HG03025 (cell line): ENCODE measurements around the gene CHAC1.
"Not testable (repeated sequence)": the region's sequence is repeated elsewhere in the genome, so short reads cannot be mapped to it uniquely, and the experiment has no call there.

Experiments used
- ATAC-seq: cut with Tn5 transposase; IDR thresholded peaks from one replicate; pipeline ENCODE4 v1.9.1; 2021; ENCODE audit warnings: mild to moderate bottlenecking, moderate library complexity; ENCODE audit not compliant: unreplicated experiment, low FRiP score

Gene CHAC1

DNA sequence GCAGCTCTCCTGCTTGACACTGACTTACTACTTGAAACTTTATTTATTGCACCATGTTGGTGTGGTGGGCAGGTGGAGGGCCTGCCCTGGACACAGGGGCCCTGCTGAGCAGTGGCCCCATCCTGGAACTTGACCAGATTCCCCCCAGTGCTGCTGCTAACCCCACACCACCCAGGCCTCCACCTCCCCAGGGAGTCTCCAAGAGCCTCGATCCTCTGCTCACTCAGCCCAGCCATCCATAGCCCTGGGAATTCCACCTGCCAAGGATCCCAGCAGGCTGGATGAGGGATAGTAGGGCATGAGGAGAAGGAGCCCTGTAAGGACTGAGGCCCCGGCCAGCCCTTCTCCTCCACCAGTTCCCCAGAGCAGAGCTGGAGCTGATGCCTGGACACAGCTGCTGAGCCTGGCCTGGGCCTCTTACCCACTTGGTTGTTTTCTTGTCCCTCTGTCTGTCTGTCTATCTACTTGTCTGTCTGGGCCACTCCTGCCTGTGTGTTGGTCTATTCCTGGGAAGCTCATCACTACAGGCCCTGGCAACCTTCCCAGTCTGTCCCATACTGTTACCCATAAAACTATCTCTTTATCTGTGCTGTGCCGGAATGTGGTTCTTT lies 2.8 kb downstream of the CHAC1 start:
- ATAC-seq, result no peak

DNA sequence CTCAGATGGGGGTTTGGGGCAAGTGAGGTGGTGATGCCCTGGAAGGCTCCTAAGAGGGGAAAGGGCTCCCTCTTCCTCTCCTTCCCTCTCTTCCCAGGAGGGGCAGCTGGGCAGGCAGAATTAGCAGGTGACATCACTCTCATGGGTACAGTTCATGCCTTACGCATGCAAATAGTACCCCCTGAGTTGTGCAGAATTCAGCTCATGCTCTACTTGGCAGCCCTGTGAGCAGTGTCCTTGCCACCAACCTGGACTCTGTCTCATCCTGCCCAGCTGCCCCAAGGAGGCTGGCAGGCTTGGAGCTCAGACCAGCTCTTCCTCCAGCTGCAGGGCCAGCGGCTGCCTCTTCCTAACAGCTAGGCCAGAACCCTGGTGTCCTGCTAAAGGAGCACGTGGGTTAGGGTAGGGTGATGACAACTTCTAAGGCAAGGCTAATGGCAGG lies 3.3 kb downstream of the CHAC1 start:
- ATAC-seq, result no peak

DNA sequence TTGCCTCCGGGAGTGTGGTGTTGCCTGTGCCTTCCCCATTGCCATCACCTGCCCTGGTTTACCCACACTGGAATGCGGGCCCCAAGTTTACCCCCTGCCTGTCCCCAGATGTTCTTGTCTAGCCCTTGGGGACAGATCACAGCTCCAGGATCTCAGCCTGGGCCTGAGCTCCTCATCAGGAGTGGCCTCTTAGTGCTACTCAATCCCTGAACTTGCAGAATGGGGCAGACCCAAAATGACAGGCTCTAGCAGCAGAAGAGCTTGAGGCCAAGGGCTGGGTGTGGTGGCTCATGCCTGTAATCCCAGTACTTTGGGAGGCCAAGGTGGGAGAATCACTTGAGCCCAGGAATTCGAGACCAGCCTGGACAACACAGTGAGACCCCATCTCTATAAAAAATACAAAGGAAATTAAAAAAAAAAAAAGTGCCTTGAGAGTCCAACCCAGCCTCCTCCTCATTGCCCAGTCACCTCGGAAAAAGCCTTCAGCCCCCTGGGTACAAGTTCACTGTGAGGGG lies 3.8 kb downstream of the CHAC1 start:
- ATAC-seq, result no peak

DNA sequence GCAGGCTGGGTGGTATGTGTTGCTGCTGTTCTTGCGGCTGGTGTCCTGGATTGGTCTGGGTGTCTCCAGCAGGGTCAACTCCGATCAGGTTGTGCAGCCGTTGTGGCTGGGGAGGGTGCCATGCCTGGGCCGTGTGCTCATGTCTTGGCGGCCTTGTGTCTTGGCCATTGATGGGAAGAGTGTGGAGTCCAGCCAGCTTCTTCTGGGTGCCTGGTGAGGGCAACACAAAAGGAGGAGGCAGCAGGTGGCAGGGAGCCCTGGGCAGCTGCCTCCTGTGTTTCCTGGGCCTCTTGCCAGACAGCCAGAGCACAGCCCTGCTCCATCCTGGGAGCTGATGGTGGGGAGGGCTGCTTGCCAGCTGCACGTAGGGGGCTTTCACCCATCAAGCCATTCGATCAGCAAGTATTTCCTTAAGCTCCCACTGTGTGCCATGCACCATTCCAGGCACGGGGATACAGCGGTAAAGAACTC lies 4.3 kb downstream of the CHAC1 start:
- no peak for ATAC-seq

DNA sequence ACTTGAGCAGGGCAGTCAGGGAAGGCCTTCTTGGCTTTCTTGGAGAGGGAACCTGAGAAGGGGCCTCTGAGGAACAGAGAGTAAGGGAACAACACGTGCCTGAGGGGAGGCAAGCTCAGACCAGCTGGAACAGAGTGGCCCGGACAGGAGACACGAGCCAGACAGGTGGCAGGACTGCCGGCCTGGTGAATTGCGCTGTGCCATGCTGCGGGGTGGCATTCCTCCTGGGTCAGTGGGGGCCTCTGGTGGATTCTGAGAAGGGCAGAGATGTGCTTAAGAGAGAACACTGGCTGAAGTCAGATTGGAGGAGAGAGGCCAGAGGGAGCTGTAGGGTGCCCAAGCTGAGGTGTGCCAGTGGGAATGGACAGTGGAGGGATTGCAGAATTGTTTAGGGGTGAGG lies 4.9 kb downstream of the CHAC1 start:
- no peak for ATAC-seq

DNA sequence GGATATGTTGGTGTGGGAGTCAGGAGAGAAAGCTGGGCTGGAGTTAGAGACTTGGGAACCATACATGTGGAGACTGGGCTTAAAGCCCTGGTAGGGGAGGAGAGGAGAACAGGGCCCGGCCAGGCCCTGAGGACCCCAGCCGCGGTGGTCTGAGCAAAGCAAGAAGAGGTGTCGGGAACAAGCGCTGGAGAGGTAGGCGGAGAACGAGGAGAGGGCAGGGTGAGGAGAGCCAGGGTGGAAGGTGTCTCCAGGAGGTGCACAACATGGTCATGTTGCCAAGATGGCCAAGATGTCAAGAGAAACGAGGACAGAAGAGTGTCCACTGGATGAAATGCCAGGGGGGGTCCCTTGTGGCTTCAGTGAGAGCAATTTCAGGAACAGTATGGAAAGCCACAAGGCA lies 5.5 kb downstream of the CHAC1 start:
- ATAC-seq, result no peak

DNA sequence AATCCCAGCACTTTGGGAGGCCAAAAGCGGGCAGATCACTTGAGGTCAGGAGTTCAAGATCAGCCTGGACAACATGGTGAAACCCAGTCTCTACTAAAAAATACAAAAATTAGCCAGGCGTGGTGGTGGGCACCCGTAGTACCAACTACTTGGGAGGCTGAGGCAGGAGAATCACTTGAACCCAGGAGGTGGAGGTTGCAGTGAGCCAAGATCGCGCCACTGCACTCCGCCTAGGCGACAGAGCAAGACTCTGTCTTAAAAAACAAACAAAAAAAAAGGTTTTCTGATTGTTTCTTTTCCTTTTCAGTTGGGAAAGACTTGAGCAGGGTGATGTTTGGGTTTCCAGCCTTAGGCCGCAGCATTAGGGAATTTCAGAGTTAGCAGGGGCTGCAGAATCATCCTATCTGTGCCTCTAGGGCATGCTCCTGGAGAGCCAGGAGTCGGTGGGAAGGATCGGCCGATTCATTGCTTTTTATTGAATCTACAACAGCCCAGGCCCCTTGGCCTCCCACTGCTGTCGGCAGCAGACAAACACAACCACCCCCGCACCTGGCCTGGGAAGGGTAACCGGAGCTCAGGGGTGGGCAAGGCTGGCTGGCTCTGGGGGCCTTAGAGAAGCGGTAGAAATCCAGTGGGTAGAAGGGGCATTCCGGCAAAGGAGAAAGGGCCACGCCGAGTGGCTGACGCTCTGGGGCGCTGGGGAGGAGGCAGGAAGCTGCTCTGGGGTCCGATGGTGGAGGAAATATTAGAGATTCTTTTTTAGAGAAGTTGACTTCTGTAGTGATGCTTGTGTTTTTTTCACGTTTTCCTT lies 6.3 kb downstream of the CHAC1 start:
- no peak for ATAC-seq

DNA sequence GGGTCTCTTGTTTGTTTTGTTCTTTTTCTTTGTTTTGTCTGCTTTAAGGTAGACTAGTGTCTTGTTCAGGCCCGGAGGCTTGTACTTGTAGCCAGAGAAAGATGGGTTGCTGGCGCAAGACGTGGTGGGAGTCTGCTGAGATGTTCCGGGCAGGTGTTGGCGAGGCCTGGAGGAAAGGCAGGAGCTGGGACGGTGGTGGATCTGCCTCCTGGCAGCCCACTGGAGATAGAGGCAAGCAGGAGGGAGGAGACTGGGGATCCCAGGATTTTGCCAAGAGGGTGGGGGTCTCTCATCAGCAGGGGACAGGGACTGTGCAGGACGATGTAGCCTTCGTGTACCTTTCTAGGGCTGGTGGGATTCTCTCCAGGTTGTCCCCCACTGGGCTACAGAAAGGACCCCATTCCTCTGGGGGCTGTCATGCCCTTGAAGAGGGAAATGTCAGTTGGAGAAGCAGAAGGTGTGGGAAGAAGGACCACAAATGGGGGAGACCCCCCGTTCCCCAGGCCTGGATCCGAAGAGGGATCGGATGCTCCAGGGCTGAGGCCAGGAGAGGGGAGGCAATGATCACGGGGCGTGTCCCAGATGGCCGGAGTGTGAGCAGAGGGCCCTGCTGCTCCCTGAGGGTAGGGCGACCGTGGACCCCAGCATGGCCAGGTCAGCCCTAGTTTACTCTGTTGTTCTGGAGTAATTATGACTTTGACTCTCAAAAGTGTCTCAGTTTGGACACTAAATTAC lies 7.0 kb downstream of the CHAC1 start:
- ATAC-seq, result no peak

DNA sequence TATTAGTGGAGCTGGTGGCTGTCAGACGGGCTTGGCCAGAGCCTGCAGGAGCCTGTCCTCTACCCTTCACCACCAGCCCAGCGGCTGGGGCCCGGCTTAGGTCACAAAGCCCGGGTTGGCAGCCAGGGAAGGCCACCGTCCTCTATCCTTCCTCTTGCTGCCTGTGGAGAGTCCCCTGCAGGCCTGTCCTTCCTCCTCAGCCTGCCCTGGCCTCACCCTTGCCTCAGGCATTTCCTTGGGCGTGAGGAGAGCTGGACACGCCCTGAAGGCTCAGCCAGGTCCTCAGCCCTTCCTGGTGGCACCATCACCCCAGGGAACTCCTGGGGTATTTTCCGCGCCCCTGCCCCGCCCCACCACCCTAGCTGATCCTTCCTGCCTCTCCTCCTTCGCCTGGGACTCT lies 7.7 kb downstream of the CHAC1 start:
- ATAC-seq, result no peak

DNA sequence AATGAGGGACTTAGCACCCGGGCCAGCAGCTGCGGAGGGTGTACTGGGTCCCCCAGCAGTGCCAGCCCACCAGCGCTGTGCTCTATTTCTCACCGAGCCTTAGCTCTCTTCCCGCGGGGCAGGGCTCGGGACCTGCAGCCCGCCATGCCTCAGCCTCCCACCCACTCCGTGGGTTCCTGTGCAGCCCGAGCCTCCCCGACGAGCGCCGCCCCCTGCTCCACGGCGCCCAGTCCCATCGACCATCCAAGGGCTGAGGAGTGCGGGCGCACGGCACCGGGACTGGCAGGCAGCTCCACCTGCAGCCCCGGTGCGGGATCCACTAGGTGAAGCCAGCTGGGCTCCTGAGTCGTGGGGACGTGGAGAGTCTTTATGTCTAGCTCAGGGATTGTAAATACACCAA lies 8.5 kb downstream of the CHAC1 start:
- ATAC-seq, result not testable (repeated sequence)

DNA sequence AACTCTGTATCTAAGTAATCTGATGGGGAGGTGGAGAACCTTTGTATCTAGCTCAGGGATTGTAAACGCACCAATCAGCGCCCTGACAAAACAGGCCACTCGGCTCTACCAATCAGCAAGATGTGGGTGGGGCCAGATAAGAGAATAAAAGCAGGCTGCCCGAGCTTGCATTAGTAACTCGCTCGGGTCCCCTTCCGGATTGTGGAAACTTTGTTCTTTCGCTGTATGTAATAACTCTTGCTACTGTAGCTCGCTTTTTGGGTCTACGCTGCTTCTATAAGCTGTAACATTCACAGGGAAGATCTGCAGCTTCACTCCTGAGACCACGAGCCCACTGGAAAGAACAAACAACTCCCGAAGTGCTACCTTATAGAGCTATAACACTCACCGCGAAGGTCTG lies 9.0 kb downstream of the CHAC1 start:
- ATAC-seq, result not testable (repeated sequence)

DNA sequence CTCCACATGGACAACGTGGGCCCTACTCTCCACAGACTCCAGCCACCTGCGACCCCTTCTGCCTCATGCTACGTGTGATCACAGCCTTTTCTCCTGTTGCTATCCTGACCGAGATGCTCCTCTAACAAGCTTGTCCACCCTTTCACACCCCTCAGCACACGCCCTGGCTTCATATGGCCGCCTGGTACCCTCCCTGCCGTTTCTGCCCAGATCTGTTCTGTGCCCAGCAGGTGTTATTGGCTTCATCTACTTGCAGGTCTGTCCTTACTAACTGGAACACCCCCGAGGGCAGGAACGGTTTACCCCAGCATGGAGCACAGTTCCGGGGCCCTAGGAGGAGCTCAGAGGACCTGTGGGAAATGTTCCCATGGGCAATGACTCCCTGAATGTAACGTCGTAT lies 9.9 kb downstream of the CHAC1 start:
- no peak for ATAC-seq

DNA sequence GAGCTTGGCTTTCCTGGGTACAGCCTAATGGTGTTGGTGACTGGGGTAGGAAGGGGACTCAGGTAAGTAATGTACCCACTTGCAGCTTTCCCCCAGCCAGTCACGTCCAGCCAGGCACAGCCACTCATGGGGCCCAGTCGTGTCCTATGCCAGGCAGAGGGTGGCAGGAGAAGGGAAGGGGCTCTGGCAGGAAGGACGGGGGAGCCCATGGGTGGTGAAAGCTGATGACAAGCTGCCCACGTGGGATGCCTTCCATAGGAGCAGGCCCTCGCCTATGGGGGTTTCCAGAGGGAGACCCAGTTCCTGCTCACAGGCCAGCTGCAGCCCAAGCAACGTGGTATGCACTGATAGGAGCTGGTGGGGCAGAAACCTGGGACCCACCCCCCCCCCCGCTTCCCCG lies 10.7 kb downstream of the CHAC1 start:
- ATAC-seq, result no peak

DNA sequence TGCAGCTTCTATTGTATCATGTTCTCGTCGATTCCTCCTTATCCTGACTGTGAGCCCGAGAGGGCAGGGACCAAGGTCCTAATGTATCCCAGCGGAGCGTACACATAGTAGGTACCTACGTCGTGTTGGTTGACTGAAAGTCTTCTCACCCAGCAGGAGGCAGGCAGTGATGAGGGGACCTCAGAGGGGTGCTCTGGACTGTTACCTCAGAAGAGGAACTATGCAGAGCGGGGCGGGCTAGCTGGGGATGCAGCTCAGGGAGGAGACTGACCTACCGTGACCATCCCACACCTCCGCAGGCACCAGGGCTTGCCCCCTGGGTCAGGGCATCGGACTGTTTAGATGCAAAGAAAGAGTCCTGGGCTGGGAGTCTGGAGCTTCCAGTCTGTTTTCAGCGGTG lies 11.4 kb downstream of the CHAC1 start:
- no peak for ATAC-seq

DNA sequence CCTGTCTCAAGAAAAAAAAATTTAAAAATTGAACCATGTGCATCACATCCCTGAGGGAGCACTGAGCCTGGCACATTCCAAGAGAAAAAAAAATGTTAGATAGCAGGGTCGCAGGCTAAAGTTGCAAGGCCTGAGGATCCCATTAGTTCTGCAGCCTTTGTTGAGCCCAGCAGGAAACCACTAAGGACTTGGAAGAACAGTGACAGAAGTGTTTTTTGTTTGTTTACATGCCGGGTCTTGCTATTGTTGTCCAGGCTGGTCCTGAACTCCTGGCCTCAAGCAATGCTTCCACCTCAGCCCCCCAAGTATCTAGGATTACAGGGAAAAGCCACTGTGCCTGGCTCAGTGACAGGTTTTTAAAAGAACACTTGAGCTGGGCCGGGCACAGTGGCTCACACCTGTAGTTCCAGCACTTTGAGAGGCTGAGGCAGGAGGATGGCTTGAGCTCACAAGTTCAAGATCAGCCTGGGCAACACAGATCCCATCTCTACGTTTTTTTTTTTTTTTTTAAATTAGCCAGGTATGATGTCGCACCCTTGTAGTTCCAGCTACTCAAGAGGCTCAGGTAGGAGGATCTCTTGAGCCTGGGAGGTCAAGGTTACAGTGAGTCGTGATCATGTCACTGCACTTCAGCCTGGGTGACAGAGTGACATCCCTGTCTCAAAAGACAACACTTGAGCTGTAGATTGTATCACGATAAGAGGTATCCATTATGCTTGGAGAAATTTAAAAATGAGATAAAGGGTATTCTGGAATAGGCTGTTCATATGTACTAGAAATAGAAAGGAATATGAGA lies 15.2 kb downstream of the CHAC1 start:
- no peak for ATAC-seq

DNA sequence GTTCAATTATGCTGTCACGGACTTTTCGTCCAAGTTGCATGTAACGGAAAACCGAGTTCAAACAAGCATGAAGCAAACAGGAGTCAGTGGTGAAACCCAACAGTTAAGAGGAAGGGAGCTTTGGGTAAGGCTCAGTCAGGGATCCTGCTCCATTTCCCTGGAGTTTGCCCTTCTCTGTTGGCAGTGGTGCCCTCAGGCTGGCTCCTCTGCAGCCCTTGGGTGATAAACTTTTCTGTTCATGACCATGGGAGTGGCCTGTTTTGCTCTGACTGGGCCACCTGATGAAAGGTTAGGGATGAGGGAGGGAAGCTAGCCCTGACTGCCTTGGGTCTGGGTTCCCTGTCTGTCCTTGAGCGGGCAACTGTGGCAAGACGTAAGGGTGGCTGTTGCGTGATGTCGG lies 16.1 kb downstream of the CHAC1 start:
- no peak for ATAC-seq

DNA sequence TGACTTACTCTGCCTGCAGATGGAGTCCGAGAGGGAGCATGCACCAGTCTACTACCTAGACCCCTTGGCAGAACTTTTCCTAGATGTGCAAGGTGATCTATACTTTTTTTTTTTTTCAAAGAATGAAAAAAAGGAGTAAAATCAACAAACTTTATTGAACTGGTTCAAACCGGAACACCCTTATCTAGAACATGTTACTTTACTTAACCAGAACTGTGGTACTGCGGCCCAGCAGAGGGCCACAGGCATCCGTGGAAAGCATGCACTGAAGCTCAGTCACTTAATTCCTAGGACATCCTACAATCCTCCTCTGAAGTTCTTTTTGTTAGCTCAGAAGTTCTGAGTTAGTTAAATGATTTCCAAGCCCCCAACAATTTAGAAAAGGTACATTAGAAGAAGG lies 21.6 kb downstream of the CHAC1 start:
- no peak for ATAC-seq

DNA sequence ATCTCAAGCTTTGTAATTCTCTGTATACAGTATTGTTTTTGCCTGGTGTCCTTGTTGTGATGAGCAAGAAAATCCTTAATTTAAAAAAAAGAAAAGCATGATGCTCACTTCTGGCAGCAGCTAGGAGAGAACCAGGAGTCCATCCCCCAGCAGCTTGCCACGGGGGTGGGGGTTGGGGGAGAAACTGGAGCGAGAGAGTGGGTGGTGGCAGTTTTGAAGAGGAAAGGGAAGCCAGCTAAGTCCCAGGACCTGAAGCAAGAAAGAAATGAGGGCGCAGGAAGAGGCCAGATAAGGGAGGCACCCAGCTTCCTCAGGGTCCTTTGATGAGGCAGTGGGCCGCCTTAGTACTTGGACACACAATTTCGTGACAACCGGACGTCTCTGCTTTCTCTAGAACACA lies 23.5 kb downstream of the CHAC1 start:
- no peak for ATAC-seq

DNA sequence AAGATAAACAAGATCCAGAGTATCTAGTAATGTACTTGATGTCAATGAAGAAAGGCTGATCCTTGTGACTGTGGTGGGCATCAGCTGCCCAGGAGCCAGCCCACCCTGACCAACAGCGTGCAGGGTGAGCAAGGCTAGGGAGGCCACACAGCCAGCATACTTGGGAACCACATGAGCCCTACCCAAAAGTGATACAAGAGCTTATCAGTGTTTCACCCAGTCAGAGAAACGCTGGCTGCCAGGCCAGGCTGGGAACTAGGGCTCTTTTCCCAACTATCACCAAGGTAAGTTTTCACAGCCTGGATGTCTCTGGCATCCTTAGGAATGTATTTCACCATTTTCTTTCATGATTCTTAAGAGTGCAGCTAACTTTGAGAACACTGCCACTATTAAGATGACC lies 24.9 kb downstream of the CHAC1 start:
- no peak for ATAC-seq

DNA sequence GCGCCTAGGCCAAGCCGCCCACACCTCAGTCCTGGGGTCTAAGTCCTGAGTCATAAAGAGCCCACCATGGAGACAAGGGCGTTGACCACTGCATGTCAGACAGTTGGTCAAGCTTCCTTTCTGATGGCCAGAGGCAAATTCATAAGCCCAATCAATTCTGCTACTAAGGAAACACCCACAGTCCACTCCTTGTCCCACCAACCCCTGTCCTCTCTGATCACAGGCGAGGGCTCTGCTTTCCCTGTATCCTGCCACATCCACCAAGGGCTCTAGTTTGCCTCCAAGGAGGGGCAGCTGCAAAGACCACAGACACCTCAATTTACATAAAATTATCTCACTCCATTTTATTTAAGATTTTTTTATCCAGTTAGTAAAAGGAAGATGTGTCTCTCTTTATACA lies 25.3 kb downstream of the CHAC1 start:
- ATAC-seq, result no peak

DNA sequence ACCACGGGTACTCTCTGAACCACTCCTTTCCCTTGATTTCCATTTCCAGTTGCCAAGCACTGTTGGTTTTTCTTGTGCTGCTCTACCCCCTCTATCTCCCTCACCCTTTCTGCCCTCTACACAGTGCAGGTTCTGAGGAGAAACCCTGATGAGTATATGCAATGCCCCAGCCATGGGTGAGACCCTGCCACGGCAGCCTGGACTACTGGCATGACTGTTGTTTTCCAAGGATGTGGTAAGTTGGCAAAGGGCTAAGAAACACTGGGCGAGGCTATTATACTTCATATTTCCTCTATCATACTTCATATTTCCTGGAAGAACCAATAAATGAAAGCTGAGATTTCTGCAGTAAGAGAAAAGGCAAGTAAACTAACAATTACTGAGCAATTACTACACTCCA lies 27.9 kb downstream of the CHAC1 start:
- ATAC-seq, result no peak
